Natural killer cell (primary cell): ENCODE results near the gene TTC7B. TPM values are rescaled to one million over a fixed set of nuclear protein-coding genes. Genes with fewer than 3 reads are reported as not detected.

Experiments used
- ATAC-seq, 3 donors: fragments of 150-1000 bp in 2 of 3; fragments of 200-7000 bp in 1 of 3; cut with Tn5 transposase; 1 replicate in 1 of 3; 2 replicates in 2 of 3; pipeline ENCODE4 v1.10.0; 2021; ENCODE audit warnings: mild to moderate bottlenecking in 2 of 3, moderate library complexity in 2 of 3
- DNase-seq, 2 donors: peaks; one replicate each; pipeline versions ENCODE4 v3.0.0 to v3.0.0-alpha.2; 2013 to 2021; ENCODE audit warnings: mixed read lengths in 1 of 2
- H3K27ac ChIP-seq: one replicate; pipeline ENCODE4 v1.5.1; 2013; ENCODE audit warnings: mild to moderate bottlenecking, low read length
- H3K27me3 ChIP-seq: one replicate; pipeline ENCODE4 v1.6.1; 2013; ENCODE audit warnings: low read length; ENCODE audit not compliant: control insufficient read depth, insufficient read depth
- H3K36me3 ChIP-seq: one replicate; pipeline ENCODE4 v1.6.1; 2013; ENCODE audit warnings: low read length; ENCODE audit not compliant: control insufficient read depth, insufficient read depth
- H3K4me1 ChIP-seq: one replicate; pipeline ENCODE4 v1.6.1; 2013; ENCODE audit warnings: low read length; ENCODE audit not compliant: control insufficient read depth, insufficient read depth
- H3K4me3 ChIP-seq: one replicate; pipeline ENCODE4 v1.5.1; 2013; ENCODE audit warnings: low read length
- H3K9me3 ChIP-seq: one replicate; pipeline ENCODE4 v1.6.1; 2013; ENCODE audit warnings: low read length; ENCODE audit not compliant: control insufficient read depth, insufficient read depth
- H3K27ac Mint-ChIP-seq, 2 donors: one replicate each; pipeline ENCODE4 v1.8.0; 2022; ENCODE audit warnings: mild to moderate bottlenecking in 2 of 2, mixed read lengths in 2 of 2, moderate library complexity in 1 of 2
- H3K27me3 Mint-ChIP-seq, 2 donors: one replicate each; pipeline ENCODE4 v1.8.0; 2022; ENCODE audit warnings: low read depth in 2 of 2, mixed read lengths in 2 of 2
- H3K36me3 Mint-ChIP-seq: one replicate; pipeline ENCODE4 v1.8.0; 2022; ENCODE audit warnings: mixed read lengths
- H3K4me1 Mint-ChIP-seq, 2 donors: one replicate each; pipeline ENCODE4 v1.8.0; 2022; ENCODE audit warnings: mixed read lengths in 2 of 2
- H3K4me3 Mint-ChIP-seq: one replicate; pipeline ENCODE4 v1.8.0; 2022; ENCODE audit warnings: mild to moderate bottlenecking, moderate library complexity, mixed read lengths
- H3K9me3 Mint-ChIP-seq, 2 donors: one replicate each; pipeline ENCODE4 v1.8.0; 2022; ENCODE audit warnings: mixed read lengths in 2 of 2
- CTCF ChIP-seq: fragments of 200-600 bp; IDR thresholded peaks from one replicate; pipeline ENCODE4 v1.8.0; 2022; ENCODE audit warnings: antibody characterized with exemption
- WGBS: methylation state at CpG from one replicate; pipeline ENCODE4 v1.1.7; 2013; ENCODE audit warnings: missing lambda C conversion rate; ENCODE audit not compliant: insufficient coverage; 5-methylcytosine and 5-hydroxymethylcytosine counted together
- intact Hi-C: fragments of 100-400 bp; cut with micrococcal nuclease; formaldehyde crosslinking; loops from one replicate; pipeline ENCODE4 v1.14.2; 2022
- total RNA-seq, 4 donors: library from RNA; stranded (reverse); fragments of 120-200 nt in 1 of 4; gene quantifications; one replicate each; pipeline versions ENCODE4 v1.2.3 to v1.2.4, GENCODE V29; 2013 to 2022

The TTC7B gene
- total RNA-seq, 3 donors from 2014 or later (not counting 1 experiment from before 2014, with no cell fraction given), result 1.7 to 17.2 (median 5.9) TPM

GRCh38 chr14:90715993-90716392 is 100.2 kb downstream of the TTC7B start:
- intact Hi-C loops, result no loop called here
- DNase-seq (no peak), ATAC-seq (no peak)
- Histone ChIP-seq H3K4me3 (no peak overlapping the region), H3K4me1 (no peaks in the 10 kb centered on the region), H3K27me3 (no peaks in the 10 kb centered on the region), H3K27ac (no peak overlapping the region), H3K36me3 (no peaks in the 10 kb centered on the region), H3K9me3 (no peaks in the 10 kb centered on the region)
- Mint-ChIP-seq H3K36me3 (no peaks in the 10 kb centered on the region), H3K4me3 (no peak overlapping the region), H3K27ac (no peak overlapping the region), H3K27me3 (peaks cover 0 to 5% of the 10 kb centered on the region in 2 donors), H3K9me3 (no peaks in the 10 kb centered on the region), H3K4me1 (no peaks in the 10 kb centered on the region)
- 91% methylated on average over 4 of the region's 4 CpGs for WGBS
- TF ChIP-seq CTCF, result no peak

- H3K27ac Mint-ChIP-seq, result no peak overlapping the region
- intact Hi-C loops, result no loop called here
- H3K27ac ChIP-seq, result no peak overlapping the region
- DNase-seq (no peak), ATAC-seq (no peak)
- no peaks in the 10 kb centered on the region for H3K36me3 ChIP-seq
- no peak for TF ChIP-seq CTCF
- peaks cover 0 to 5% of the 10 kb centered on the region in 2 donors for H3K27me3 Mint-ChIP-seq
- H3K27me3 ChIP-seq, result no peaks in the 10 kb centered on the region
- no peaks in the 10 kb centered on the region for H3K9me3 ChIP-seq
- no peak overlapping the region for H3K4me3 ChIP-seq
- no peaks in the 10 kb centered on the region for H3K9me3 Mint-ChIP-seq
- H3K4me1 ChIP-seq, result no peaks in the 10 kb centered on the region
- no peaks in the 10 kb centered on the region for H3K4me1 Mint-ChIP-seq
- 93% methylated on average over 2 of the region's 2 CpGs for WGBS
- no peaks in the 10 kb centered on the region for H3K36me3 Mint-ChIP-seq
- no peak overlapping the region for H3K4me3 Mint-ChIP-seq
Measured at GRCh38 chr14:90715495-90715894, 100.7 kb downstream of the TTC7B start.

GRCh38 chr14:90714811-90715210 is 101.4 kb downstream of the TTC7B start:
- H3K36me3 ChIP-seq, result no peaks in the 10 kb centered on the region
- no peak overlapping the region for H3K4me3 ChIP-seq
- WGBS, result 94% methylated on average over 1 of the region's 1 CpG
- H3K9me3 Mint-ChIP-seq, result no peaks in the 10 kb centered on the region
- H3K27me3 ChIP-seq, result no peaks in the 10 kb centered on the region
- no peak overlapping the region for H3K27ac ChIP-seq
- ATAC-seq, result no peak
- DNase-seq, result no peak
- H3K4me1 Mint-ChIP-seq, result no peaks in the 10 kb centered on the region
- H3K4me1 ChIP-seq, result no peaks in the 10 kb centered on the region
- no peak for TF ChIP-seq CTCF
- H3K36me3 Mint-ChIP-seq, result no peaks in the 10 kb centered on the region
- H3K27me3 Mint-ChIP-seq, result peaks cover 0 to 5% of the 10 kb centered on the region in 2 donors
- no peaks in the 10 kb centered on the region for H3K9me3 ChIP-seq
- intact Hi-C loops, result no loop called here
- H3K4me3 Mint-ChIP-seq, result no peak overlapping the region
- no peak overlapping the region for H3K27ac Mint-ChIP-seq

GRCh38 chr14:90704738-90705392 is 111.4 kb downstream of the TTC7B start:
- Mint-ChIP-seq H3K27ac (no peak overlapping the region), H3K9me3 (no peaks in the 10 kb centered on the region), H3K36me3 (no peaks in the 10 kb centered on the region), H3K4me3 (no peak overlapping the region), H3K4me1 (no peaks in the 10 kb centered on the region), H3K27me3 (peaks cover 3 to 5% of the 10 kb centered on the region in 2 donors)
- DNase-seq (no peak), ATAC-seq (no peak)
- intact Hi-C loops, result no loop called here
- no peak for TF ChIP-seq CTCF
- WGBS, result 97% methylated on average over 9 of the region's 9 CpGs
- H3K4me1 ChIP-seq, result no peaks in the 10 kb centered on the region
- H3K27me3 ChIP-seq, result no peaks in the 10 kb centered on the region
- H3K27ac ChIP-seq, result no peak overlapping the region
- no peaks in the 10 kb centered on the region for H3K9me3 ChIP-seq
- H3K4me3 ChIP-seq, result no peak overlapping the region
- H3K36me3 ChIP-seq, result no peaks in the 10 kb centered on the region
